HepG2 (cell line): ENCODE measurements around the gene COL26A1. TPM values are rescaled to one million over a fixed set of nuclear protein-coding genes. Genes with fewer than 3 reads are reported as not detected.

ENCODE experiments used
- EP300 ChIP-seq, 3 experiments: sonication (generic) in 1 of 3; formaldehyde crosslinking in 1 of 3; IDR thresholded peaks; 2 replicates each; pipeline versions ENCODE4 v1.5.1 to v1.6.1; 2011 to 2020; ENCODE audit warnings: low read depth in 2 of 3, low read length in 2 of 3, borderline replicate concordance in 1 of 3, improper control_type of control experiment in 1 of 3, mild to moderate bottlenecking in 1 of 3, missing genetic modification reagents in 1 of 3, moderate library complexity in 1 of 3
- FOXA1 ChIP-seq, 2 experiments: fragments of 450-650 bp in 1 of 2; sonication (generic) in 1 of 2; formaldehyde crosslinking in 1 of 2; IDR thresholded peaks; 2 replicates each; pipeline versions ENCODE4 v1.4.0 to v1.6.1; 2016 to 2020; ENCODE audit warnings: missing genetic modification reagents in 1 of 2
- KMT2B ChIP-seq: IDR thresholded peaks from 2 replicates; pipeline ENCODE4 v1.6.1; 2016; ENCODE audit warnings: missing genetic modification reagents, missing compliant biosample characterization
- MTF1 ChIP-seq: sonication (generic); formaldehyde crosslinking; IDR thresholded peaks from 2 replicates; pipeline ENCODE4 v1.5.0; 2020; ENCODE audit warnings: missing genetic modification reagents
- NR2F6 ChIP-seq, 2 experiments: IDR thresholded peaks; 2 replicates each; pipeline ENCODE4 v1.6.1; 2016; ENCODE audit warnings: antibody characterized with exemption in 1 of 2, mild to moderate bottlenecking in 1 of 2
- RAD21 ChIP-seq: fragments of 450-650 bp; formaldehyde crosslinking; IDR thresholded peaks from 2 replicates; pipeline ENCODE4 v1.5.0; 2020; ENCODE audit warnings: mild to moderate bottlenecking
- SAP130 ChIP-seq: IDR thresholded peaks from 2 replicates; pipeline ENCODE4 v1.6.1; 2016; ENCODE audit warnings: low read depth
- XRCC5 ChIP-seq: fragments of 200-400 bp; formaldehyde crosslinking; optimal IDR thresholded peaks from 2 replicates; pipeline ENCODE3; 2017; ENCODE audit warnings: mild to moderate bottlenecking, low read length
- ZBTB7A ChIP-seq: sonication (generic); formaldehyde crosslinking; IDR thresholded peaks from 2 replicates; pipeline ENCODE4 v1.8.0; 2022; ENCODE audit warnings: mild to moderate bottlenecking, missing genetic modification reagents
- ZKSCAN8 ChIP-seq: IDR thresholded peaks from 2 replicates; pipeline ENCODE4 v1.6.1; 2016; ENCODE audit warnings: borderline replicate concordance, missing genetic modification reagents, missing compliant biosample characterization
- polyA plus RNA-seq, 8 experiments: library from polyadenylated mRNA; depleted of rRNA in 3 of 8; stranded (reverse) in 7 of 8; unstranded in 1 of 8; fragments of >200 nt; fragmentation: Illumina TruSeq in 4 of 8; extraction: Trizol in 4 of 8; gene quantifications; 2 replicates each; pipeline versions ENCODE4 v1.2.1 to v1.2.3, GENCODE V29; 2011 to 2016; ENCODE audit warnings: low read depth in 4 of 8, missing spikeins in 1 of 8, mixed read lengths in 1 of 8; ENCODE audit not compliant: insufficient read depth in 1 of 8
- total RNA-seq, 5 experiments: library from RNA; depleted of rRNA; stranded (reverse); fragments of >200 nt; fragmentation: Illumina TruSeq; extraction: Trizol; gene quantifications; 2 replicates each; pipeline ENCODE4 v1.2.3, GENCODE V29; 2016; ENCODE audit warnings: low read depth in 1 of 5
- TF ChIP-seq, protein P1 (sequence below): sonication (generic); formaldehyde crosslinking; IDR thresholded peaks from 2 replicates; pipeline ENCODE4 v1.4.0; 2020; ENCODE audit warnings: missing genetic modification reagents
- TF ChIP-seq, protein P2 (sequence below): sonication (generic); formaldehyde crosslinking; IDR thresholded peaks from 2 replicates; pipeline ENCODE4 v1.5.1; 2020; ENCODE audit warnings: missing genetic modification reagents, mild to moderate bottlenecking, borderline replicate concordance
- TF ChIP-seq, protein P3 (sequence below): sonication (generic); formaldehyde crosslinking; IDR thresholded peaks from 2 replicates; pipeline ENCODE4 v1.4.0; 2020; ENCODE audit warnings: missing genetic modification reagents
- TF ChIP-seq, protein P4 (sequence below), 2 experiments: sonication (generic) in 1 of 2; formaldehyde crosslinking in 1 of 2; IDR thresholded peaks; 2 replicates each; pipeline versions ENCODE4 v1.5.1 to v1.6.1; 2011 to 2020; ENCODE audit warnings: borderline replicate concordance in 1 of 2, low read depth in 1 of 2, low read length in 1 of 2, mild to moderate bottlenecking in 1 of 2, missing genetic modification reagents in 1 of 2, moderate library complexity in 1 of 2
- TF ChIP-seq, protein P5 (sequence below), 2 experiments: sonication (generic) in 1 of 2; formaldehyde crosslinking in 1 of 2; IDR thresholded peaks; 2 replicates each; pipeline versions ENCODE4 v1.4.0 to v1.6.1; 2018 to 2020; ENCODE audit warnings: missing genetic modification reagents in 2 of 2, borderline replicate concordance in 1 of 2, low read depth in 1 of 2, mild to moderate bottlenecking in 1 of 2, missing biosample characterization in 1 of 2

Gene COL26A1
- total and polyA plus RNA-seq, 2 of the 13 experiments (the other 11 are each of a cell fraction or from before 2014, with no cell fraction given): 7.8 to 9.2 TPM

DNA sequence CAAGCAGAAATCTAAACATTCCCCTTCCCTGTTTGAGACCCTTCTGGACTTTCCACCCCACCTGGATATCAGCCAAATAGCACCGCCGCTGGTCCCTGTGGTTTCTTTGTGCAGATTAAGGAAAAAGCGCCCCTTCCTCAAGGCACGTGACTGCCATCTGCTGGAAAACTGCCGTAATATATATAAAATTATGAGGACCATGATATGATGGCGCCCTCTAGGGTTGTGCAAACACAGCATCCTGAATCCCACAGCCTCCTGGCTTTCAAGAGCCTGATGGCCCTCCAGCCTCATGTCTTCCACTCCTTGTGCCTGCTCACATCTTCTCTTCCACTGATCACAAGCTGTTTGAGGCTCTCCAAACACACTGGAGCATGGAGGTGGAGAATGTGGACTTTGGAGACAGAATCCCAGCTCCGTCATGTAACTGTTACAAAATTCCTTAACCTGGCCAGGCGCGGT lies 145.1 kb downstream of the COL26A1 start (continued):
- TF ChIP-seq, protein P1, sequence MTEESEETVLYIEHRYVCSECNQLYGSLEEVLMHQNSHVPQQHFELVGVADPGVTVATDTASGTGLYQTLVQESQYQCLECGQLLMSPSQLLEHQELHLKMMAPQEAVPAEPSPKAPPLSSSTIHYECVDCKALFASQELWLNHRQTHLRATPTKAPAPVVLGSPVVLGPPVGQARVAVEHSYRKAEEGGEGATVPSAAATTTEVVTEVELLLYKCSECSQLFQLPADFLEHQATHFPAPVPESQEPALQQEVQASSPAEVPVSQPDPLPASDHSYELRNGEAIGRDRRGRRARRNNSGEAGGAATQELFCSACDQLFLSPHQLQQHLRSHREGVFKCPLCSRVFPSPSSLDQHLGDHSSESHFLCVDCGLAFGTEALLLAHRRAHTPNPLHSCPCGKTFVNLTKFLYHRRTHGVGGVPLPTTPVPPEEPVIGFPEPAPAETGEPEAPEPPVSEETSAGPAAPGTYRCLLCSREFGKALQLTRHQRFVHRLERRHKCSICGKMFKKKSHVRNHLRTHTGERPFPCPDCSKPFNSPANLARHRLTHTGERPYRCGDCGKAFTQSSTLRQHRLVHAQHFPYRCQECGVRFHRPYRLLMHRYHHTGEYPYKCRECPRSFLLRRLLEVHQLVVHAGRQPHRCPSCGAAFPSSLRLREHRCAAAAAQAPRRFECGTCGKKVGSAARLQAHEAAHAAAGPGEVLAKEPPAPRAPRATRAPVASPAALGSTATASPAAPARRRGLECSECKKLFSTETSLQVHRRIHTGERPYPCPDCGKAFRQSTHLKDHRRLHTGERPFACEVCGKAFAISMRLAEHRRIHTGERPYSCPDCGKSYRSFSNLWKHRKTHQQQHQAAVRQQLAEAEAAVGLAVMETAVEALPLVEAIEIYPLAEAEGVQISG (CRISPR knock-in tag): 0 out of 2 replicates have a peak, but pooled peaks have one; percentile 22
- TF ChIP-seq RAD21 (CRISPR knock-in tag) (peak; percentile 64; the same call in 1 of the 2 replicates), FOXA1 (IDR thresholded peaks at IDR 0.05) (no peak), FOXA1 (CRISPR knock-in tag; IDR thresholded peaks at IDR 0.05) (peak; percentile 76), KMT2B (CRISPR knock-in tag) (0 out of 2 replicates have a peak, but pooled peaks have one; percentile 33), MTF1 (no peak), SAP130 (CRISPR knock-in tag) (peak; percentile 9; the same call in 1 of the 2 replicates), EP300 (IDR thresholded peaks at IDR 0.05; ENCODE audit: low read depth in 2 of 2, low read length in 2 of 2) (0 out of 4 replicates have a peak, but pooled peaks of 1 of the 2 experiments have one; percentile 21), EP300 (CRISPR knock-in tag; IDR thresholded peaks at IDR 0.05; ENCODE audit: borderline replicate concordance) (no peak), NR2F6 (IDR thresholded peaks at IDR 0.05) (no peak), NR2F6 (CRISPR knock-in tag; IDR thresholded peaks at IDR 0.05) (peak; percentile 16; the same call in 1 of the 2 replicates), ZKSCAN8 (peak; percentile 26; the same call in 1 of the 2 replicates), XRCC5 (peak; percentile 63), ZBTB7A (0 out of 2 replicates have a peak, but pooled peaks have one; percentile 39)
- TF ChIP-seq, protein P2, sequence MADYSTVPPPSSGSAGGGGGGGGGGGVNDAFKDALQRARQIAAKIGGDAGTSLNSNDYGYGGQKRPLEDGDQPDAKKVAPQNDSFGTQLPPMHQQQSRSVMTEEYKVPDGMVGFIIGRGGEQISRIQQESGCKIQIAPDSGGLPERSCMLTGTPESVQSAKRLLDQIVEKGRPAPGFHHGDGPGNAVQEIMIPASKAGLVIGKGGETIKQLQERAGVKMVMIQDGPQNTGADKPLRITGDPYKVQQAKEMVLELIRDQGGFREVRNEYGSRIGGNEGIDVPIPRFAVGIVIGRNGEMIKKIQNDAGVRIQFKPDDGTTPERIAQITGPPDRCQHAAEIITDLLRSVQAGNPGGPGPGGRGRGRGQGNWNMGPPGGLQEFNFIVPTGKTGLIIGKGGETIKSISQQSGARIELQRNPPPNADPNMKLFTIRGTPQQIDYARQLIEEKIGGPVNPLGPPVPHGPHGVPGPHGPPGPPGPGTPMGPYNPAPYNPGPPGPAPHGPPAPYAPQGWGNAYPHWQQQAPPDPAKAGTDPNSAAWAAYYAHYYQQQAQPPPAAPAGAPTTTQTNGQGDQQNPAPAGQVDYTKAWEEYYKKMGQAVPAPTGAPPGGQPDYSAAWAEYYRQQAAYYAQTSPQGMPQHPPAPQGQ (CRISPR knock-in tag): no peak
- TF ChIP-seq, protein P3, sequence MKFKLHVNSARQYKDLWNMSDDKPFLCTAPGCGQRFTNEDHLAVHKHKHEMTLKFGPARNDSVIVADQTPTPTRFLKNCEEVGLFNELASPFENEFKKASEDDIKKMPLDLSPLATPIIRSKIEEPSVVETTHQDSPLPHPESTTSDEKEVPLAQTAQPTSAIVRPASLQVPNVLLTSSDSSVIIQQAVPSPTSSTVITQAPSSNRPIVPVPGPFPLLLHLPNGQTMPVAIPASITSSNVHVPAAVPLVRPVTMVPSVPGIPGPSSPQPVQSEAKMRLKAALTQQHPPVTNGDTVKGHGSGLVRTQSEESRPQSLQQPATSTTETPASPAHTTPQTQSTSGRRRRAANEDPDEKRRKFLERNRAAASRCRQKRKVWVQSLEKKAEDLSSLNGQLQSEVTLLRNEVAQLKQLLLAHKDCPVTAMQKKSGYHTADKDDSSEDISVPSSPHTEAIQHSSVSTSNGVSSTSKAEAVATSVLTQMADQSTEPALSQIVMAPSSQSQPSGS (CRISPR knock-in tag): no peak
- TF ChIP-seq, protein P4, sequence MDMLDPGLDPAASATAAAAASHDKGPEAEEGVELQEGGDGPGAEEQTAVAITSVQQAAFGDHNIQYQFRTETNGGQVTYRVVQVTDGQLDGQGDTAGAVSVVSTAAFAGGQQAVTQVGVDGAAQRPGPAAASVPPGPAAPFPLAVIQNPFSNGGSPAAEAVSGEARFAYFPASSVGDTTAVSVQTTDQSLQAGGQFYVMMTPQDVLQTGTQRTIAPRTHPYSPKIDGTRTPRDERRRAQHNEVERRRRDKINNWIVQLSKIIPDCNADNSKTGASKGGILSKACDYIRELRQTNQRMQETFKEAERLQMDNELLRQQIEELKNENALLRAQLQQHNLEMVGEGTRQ (IDR thresholded peaks at IDR 0.05; ENCODE audit: low read depth, low read length): no peak
- TF ChIP-seq, protein P4 (CRISPR knock-in tag; IDR thresholded peaks at IDR 0.05; ENCODE audit: borderline replicate concordance): peak; percentile 26; the same call in 1 of the 2 replicates
- TF ChIP-seq, protein P5, sequence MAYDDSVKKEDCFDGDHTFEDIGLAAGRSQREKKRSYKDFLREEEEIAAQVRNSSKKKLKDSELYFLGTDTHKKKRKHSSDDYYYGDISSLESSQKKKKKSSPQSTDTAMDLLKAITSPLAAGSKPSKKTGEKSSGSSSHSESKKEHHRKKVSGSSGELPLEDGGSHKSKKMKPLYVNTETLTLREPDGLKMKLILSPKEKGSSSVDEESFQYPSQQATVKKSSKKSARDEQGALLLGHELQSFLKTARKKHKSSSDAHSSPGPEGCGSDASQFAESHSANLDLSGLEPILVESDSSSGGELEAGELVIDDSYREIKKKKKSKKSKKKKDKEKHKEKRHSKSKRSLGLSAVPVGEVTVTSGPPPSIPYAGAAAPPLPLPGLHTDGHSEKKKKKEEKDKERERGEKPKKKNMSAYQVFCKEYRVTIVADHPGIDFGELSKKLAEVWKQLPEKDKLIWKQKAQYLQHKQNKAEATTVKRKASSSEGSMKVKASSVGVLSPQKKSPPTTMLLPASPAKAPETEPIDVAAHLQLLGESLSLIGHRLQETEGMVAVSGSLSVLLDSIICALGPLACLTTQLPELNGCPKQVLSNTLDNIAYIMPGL (CRISPR knock-in tag; IDR thresholded peaks at IDR 0.05; ENCODE audit: borderline replicate concordance in 1 of 2, low read depth in 1 of 2): peak; percentile 54 to 67; a peak in 1 of 4 replicates
